ENCODE measurements around the gene DBP. TPM values are rescaled to one million over a fixed set of nuclear protein-coding genes. Genes with fewer than 3 reads are reported as not detected.
A peak's percentile ranks its signal among the peaks of the same experiment; 100 is the strongest.

Gene DBP
- total and polyA plus RNA-seq, 2 of the 13 experiments (the other 11 are each of a cell fraction or from before 2014, with no cell fraction given): 1.7 to 5.8 TPM

DNA sequence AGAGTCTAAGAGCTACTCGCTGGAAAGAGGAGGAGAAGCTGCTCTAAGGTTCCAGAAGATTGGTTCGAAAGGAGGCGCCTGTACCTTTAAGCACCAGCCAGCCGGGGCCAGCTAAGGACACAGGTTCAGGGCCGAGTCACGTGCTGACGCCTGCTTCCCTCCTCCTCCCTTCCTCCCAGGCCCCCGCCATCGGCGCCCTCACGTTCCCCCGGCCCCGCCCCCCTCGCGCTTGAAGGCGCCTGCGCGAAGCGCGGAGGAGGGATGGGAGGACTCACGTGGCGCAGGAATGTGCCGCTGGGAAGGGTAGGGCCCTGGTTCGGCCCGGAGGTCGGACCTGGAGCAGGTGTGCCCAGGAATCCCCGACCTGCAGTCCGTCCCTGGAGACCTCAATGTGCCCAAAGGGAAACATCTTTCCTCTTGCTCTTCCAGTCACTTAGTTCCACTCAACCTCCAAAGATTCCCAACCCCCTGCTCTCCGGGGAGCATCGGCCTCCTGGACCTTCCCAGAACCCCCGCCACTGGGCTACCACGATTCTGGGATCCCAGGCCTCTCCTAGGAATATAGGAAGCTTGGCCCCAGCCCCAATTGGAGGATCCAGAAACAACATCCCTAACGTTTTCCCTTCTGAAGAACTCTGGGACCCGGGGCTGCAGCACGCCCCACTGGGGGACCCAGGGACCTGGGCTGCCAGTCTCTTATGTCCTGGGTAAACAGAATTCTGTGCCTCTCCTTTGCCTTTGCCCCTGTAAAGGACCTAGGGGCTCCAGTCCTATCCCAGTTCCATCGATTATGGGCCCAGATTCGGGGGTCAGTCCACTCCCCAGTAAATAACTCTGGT is 2.5 kb downstream of the DBP start (continued):
- TF ChIP-seq, protein P1, sequence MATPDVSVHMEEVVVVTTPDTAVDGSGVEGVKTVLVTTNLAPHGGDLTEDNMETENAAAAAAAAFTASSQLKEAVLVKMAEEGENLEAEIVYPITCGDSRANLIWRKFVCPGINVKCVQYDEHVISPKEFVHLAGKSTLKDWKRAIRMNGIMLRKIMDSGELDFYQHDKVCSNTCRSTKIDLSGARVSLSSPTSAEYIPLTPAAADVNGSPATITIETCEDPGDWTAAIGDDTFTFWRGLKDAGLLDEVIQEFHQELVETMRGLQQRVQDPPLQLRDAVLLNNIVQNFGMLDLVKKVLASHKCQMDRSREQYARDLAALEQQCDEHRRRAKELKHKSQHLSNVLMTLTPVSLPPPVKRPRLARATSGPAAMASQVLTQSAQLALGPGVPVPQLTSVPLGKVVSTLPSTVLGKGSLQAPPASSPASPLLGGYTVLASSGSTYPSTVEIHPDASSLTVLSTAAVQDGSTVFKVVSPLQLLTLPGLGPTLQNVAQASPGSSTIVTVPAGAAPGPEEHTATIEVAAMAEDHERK (CRISPR knock-in tag; IDR thresholded peaks at IDR 0.05; ENCODE audit: low read depth): no peak
- TF ChIP-seq ZNF510 (CRISPR knock-in tag; IDR thresholded peaks at IDR 0.05; ENCODE audit: low read depth) (no peak), ZKSCAN8 (CRISPR knock-in tag; IDR thresholded peaks at IDR 0.05; ENCODE audit: borderline replicate concordance) (peak; percentile 14; the same call in 1 of the 2 replicates), ZNF781 (CRISPR knock-in tag; IDR thresholded peaks at IDR 0.05; ENCODE audit: borderline replicate concordance, not compliant biosample characterization) (no peak), MED13 (CRISPR knock-in tag; IDR thresholded peaks at IDR 0.05) (0 out of 2 replicates have a peak, but pooled peaks have one; percentile 38), NFKBIZ (CRISPR knock-in tag; IDR thresholded peaks at IDR 0.05) (no peak), TEAD2 (CRISPR knock-in tag; IDR thresholded peaks at IDR 0.05) (no peak), GABPB1 (CRISPR knock-in tag; IDR thresholded peaks at IDR 0.05) (peak; percentile 80; the same call in 1 of the 2 replicates), CEBPG (CRISPR knock-in tag; IDR thresholded peaks at IDR 0.05) (no peak), CC2D1A (CRISPR knock-in tag; IDR thresholded peaks at IDR 0.05) (no peak), ZNF614 (CRISPR knock-in tag; IDR thresholded peaks at IDR 0.05; ENCODE audit: borderline replicate concordance) (no peak), HNF4G (IDR thresholded peaks at IDR 0.05; ENCODE audit: borderline replicate concordance, low read depth, low read length) (no peak), HNF4G (CRISPR knock-in tag; IDR thresholded peaks at IDR 0.05; ENCODE audit: borderline replicate concordance, low read depth) (no peak), SIN3A (IDR thresholded peaks at IDR 0.05; ENCODE audit: borderline replicate concordance, low read depth, low read length) (peak; percentile 58; the same call in 1 of the 2 replicates), RFX5 (IDR thresholded peaks at IDR 0.05; ENCODE audit: low read depth, low read length) (no peak; the same call in 1 of the 2 replicates), ZNF605 (CRISPR knock-in tag; IDR thresholded peaks at IDR 0.05) (peak; percentile 87)
- TF ChIP-seq, protein P2, sequence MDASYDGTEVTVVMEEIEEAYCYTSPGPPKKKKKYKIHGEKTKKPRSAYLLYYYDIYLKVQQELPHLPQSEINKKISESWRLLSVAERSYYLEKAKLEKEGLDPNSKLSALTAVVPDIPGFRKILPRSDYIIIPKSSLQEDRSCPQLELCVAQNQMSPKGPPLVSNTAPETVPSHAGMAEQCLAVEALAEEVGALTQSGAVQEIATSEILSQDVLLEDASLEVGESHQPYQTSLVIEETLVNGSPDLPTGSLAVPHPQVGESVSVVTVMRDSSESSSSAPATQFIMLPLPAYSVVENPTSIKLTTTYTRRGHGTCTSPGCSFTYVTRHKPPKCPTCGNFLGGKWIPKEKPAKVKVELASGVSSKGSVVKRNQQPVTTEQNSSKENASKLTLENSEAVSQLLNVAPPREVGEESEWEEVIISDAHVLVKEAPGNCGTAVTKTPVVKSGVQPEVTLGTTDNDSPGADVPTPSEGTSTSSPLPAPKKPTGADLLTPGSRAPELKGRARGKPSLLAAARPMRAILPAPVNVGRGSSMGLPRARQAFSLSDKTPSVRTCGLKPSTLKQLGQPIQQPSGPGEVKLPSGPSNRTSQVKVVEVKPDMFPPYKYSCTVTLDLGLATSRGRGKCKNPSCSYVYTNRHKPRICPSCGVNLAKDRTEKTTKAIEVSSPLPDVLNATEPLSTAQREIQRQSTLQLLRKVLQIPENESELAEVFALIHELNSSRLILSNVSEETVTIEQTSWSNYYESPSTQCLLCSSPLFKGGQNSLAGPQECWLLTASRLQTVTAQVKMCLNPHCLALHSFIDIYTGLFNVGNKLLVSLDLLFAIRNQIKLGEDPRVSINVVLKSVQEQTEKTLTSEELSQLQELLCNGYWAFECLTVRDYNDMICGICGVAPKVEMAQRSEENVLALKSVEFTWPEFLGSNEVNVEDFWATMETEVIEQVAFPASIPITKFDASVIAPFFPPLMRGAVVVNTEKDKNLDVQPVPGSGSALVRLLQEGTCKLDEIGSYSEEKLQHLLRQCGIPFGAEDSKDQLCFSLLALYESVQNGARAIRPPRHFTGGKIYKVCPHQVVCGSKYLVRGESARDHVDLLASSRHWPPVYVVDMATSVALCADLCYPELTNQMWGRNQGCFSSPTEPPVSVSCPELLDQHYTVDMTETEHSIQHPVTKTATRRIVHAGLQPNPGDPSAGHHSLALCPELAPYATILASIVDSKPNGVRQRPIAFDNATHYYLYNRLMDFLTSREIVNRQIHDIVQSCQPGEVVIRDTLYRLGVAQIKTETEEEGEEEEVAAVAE (CRISPR knock-in tag; IDR thresholded peaks at IDR 0.05; ENCODE audit: borderline replicate concordance): peak; percentile 76; the same call in 1 of the 2 replicates
- TF ChIP-seq, protein P3, sequence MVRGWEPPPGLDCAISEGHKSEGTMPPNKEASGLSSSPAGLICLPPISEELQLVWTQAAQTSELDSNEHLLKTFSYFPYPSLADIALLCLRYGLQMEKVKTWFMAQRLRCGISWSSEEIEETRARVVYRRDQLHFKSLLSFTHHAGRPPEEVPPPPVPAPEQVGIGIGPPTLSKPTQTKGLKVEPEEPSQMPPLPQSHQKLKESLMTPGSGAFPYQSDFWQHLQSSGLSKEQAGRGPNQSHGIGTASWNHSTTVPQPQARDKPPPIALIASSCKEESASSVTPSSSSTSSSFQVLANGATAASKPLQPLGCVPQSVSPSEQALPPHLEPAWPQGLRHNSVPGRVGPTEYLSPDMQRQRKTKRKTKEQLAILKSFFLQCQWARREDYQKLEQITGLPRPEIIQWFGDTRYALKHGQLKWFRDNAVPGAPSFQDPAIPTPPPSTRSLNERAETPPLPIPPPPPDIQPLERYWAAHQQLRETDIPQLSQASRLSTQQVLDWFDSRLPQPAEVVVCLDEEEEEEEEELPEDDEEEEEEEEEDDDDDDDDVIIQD (CRISPR knock-in tag; IDR thresholded peaks at IDR 0.05; ENCODE audit: low read depth): 0 out of 2 replicates have a peak, but pooled peaks have one; percentile 32
- TF ChIP-seq, protein P4, sequence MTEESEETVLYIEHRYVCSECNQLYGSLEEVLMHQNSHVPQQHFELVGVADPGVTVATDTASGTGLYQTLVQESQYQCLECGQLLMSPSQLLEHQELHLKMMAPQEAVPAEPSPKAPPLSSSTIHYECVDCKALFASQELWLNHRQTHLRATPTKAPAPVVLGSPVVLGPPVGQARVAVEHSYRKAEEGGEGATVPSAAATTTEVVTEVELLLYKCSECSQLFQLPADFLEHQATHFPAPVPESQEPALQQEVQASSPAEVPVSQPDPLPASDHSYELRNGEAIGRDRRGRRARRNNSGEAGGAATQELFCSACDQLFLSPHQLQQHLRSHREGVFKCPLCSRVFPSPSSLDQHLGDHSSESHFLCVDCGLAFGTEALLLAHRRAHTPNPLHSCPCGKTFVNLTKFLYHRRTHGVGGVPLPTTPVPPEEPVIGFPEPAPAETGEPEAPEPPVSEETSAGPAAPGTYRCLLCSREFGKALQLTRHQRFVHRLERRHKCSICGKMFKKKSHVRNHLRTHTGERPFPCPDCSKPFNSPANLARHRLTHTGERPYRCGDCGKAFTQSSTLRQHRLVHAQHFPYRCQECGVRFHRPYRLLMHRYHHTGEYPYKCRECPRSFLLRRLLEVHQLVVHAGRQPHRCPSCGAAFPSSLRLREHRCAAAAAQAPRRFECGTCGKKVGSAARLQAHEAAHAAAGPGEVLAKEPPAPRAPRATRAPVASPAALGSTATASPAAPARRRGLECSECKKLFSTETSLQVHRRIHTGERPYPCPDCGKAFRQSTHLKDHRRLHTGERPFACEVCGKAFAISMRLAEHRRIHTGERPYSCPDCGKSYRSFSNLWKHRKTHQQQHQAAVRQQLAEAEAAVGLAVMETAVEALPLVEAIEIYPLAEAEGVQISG (CRISPR knock-in tag; IDR thresholded peaks at IDR 0.05): peak; percentile 93

Measured in HepG2 (cell line).